PC-9 (cell line): ENCODE results near the gene ALK.

Experiments
- EZH2 ChIP-seq: fragments of 200-600 bp; sonication (generic); IDR thresholded peaks from 2 replicates; pipeline ENCODE4 v1.8.0; 2017; ENCODE audit warnings: antibody characterized with exemption, low read depth
- TF ChIP-seq, protein P1 (sequence below): fragments of 200-600 bp; sonication (generic); conservative IDR thresholded peaks from 2 replicates; pipeline ENCODE4 v1.6.1; 2017; ENCODE audit warnings: mixed run types, antibody characterized with exemption, mild to moderate bottlenecking, moderate library complexity

DNA sequence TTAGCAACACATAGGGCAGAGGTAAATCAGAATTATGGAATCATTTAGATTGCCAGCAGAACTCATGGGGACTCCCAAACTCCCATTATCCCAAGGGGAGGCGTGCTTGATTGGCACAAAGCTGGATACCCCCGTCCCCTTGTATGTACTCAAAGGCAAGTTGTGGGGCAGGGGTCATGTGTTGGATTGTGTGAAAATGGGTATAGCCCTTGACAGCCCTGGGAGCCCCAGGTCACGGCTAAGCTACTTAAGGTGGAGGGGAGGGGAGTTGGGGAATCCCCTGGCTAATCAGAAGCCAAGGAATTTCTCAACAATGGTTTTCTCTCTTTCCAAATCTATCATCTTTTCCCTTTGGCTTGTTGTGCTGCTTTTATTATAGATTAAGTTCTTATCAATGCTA lies 773.4 kb downstream of the ALK start:
- TF ChIP-seq, protein P1, sequence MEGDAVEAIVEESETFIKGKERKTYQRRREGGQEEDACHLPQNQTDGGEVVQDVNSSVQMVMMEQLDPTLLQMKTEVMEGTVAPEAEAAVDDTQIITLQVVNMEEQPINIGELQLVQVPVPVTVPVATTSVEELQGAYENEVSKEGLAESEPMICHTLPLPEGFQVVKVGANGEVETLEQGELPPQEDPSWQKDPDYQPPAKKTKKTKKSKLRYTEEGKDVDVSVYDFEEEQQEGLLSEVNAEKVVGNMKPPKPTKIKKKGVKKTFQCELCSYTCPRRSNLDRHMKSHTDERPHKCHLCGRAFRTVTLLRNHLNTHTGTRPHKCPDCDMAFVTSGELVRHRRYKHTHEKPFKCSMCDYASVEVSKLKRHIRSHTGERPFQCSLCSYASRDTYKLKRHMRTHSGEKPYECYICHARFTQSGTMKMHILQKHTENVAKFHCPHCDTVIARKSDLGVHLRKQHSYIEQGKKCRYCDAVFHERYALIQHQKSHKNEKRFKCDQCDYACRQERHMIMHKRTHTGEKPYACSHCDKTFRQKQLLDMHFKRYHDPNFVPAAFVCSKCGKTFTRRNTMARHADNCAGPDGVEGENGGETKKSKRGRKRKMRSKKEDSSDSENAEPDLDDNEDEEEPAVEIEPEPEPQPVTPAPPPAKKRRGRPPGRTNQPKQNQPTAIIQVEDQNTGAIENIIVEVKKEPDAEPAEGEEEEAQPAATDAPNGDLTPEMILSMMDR, result no peak
- no peak for TF ChIP-seq EZH2
